NCI-H1930 (cell line): ENCODE measurements around the gene HCN2.

ENCODE experiments used
- DNase-seq, 2 experiments: peaks; one replicate each; lab custom pipeline; 2025; lab: John Stamatoyannopoulos, UW

Gene HCN2

GRCh38 chr19:657611-658010 is 67.9 kb downstream of the HCN2 start:
- no peak for DNase-seq

GRCh38 chr19:658059-658839 is 68.6 kb downstream of the HCN2 start:
- DNase-seq, result no peak

- no peak for DNase-seq
Observed at GRCh38 chr19:658916-659839, 69.5 kb downstream of the HCN2 start.

GRCh38 chr19:660793-661426 is 71.2 kb downstream of the HCN2 start:
- DNase-seq, result no peak

GRCh38 chr19:661427-662196 is 71.9 kb downstream of the HCN2 start:
- no peak for DNase-seq

- DNase-seq, result no peak
Observed at GRCh38 chr19:662207-662961, 72.7 kb downstream of the HCN2 start.

GRCh38 chr19:662962-663681 is 73.4 kb downstream of the HCN2 start, which contains the start of gene RNF126:
Gene RNF126, minus strand, starts transcription at chr19:663214. Its CDS starts 93 bp downstream, at chr19:663121.
- peak; percentile 60 to 91 for DNase-seq

- DNase-seq, result no peak
Observed at GRCh38 chr19:663682-664117, 74.0 kb downstream of the HCN2 start.

GRCh38 chr19:664913-665443 is 75.3 kb downstream of the HCN2 start:
- peak; percentile 51 to 74 for DNase-seq
